NCI-H128 (cell line): ENCODE data around the gene TCF19.
"Not testable (repeated sequence)": the region's sequence is repeated elsewhere in the genome, so short reads cannot be mapped to it uniquely, and the experiment has no call there.

Experiments
- DNase-seq: peaks from one replicate; lab custom pipeline; 2025; ENCODE audit not compliant: unreplicated experiment; lab: John Stamatoyannopoulos, UW

TCF19 gene

GRCh38 chr6:31161216-31162126 lies 3.1 kb downstream of the TCF19 start:
- no peak for DNase-seq

- DNase-seq: no peak
Observed at GRCh38 chr6:31162463-31163165, 4.2 kb downstream of the TCF19 start.

- no peak for DNase-seq
Observed at GRCh38 chr6:31163922-31164321, 5.5 kb downstream of the TCF19 start.

- DNase-seq: not testable (repeated sequence)
Observed at GRCh38 chr6:31164475-31165063, 6.2 kb downstream of the TCF19 start.

GRCh38 chr6:31165064-31165832 lies 6.9 kb downstream of the TCF19 start:
- not testable (repeated sequence) for DNase-seq

GRCh38 chr6:31165986-31166385 lies 7.6 kb downstream of the TCF19 start:
- no peak for DNase-seq

- DNase-seq: no peak
Observed at GRCh38 chr6:31168606-31169005, 10.2 kb downstream of the TCF19 start.

GRCh38 chr6:31169123-31169857 lies 10.9 kb downstream of the TCF19 start:
- DNase-seq: no peak

GRCh38 chr6:31169858-31170599 lies 11.6 kb downstream of the TCF19 start:
- not testable (repeated sequence) for DNase-seq

- DNase-seq: no peak
Observed at GRCh38 chr6:31170600-31170881, 12.2 kb downstream of the TCF19 start, which contains the start of gene POU5F1. Gene POU5F1 (minus strand): TSS chr6:31170682. CDS start chr6:31170620, 62 bp downstream.

GRCh38 chr6:31170987-31171671 lies 12.7 kb downstream of the TCF19 start:
- no peak for DNase-seq

- no peak for DNase-seq
Observed at GRCh38 chr6:31171931-31172905, 13.8 kb downstream of the TCF19 start.

GRCh38 chr6:31172973-31173384 lies 14.6 kb downstream of the TCF19 start:
- no peak for DNase-seq

GRCh38 chr6:31173406-31173805 lies 15.0 kb downstream of the TCF19 start:
- no peak for DNase-seq

GRCh38 chr6:31174378-31174777 lies 16.0 kb downstream of the TCF19 start:
- DNase-seq: no peak

GRCh38 chr6:31175971-31176370 lies 17.6 kb downstream of the TCF19 start:
- no peak for DNase-seq

GRCh38 chr6:31178143-31179041 lies 20.0 kb downstream of the TCF19 start:
- no peak for DNase-seq
